ENCODE results near the gene SLC22A7. TPM values are rescaled to one million over a fixed set of nuclear protein-coding genes. Genes with fewer than 3 reads are reported as not detected.

Gene SLC22A7
- total and polyA plus RNA-seq, 2 of the 8 experiments (the other 6 are each of a cell fraction or from before 2014, with no cell fraction given), result not detected

- Histone ChIP-seq H3K14ac (ENCODE audit: insufficient read length) (no peak overlapping the region), H3K4me1 (replicated peaks in 1 of 4; ENCODE audit: control insufficient read depth in 3 of 4, insufficient read depth in 4 of 4, low read length in 3 of 4) (peaks cover 0 to 14% (median 9%) of the 10 kb centered on the region in 4 experiments; a peak in 5 of 7 replicates), H2BK120ac (replicated peaks; ENCODE audit: low read depth, low read length) (no peak overlapping the region), H3K4me2 (ENCODE audit: insufficient read depth in 1 of 2, low read depth in 2 of 2, low read length in 2 of 2) (no peak overlapping the region), H3K27ac (ENCODE audit: low read depth, low read length) (no peak overlapping the region), H3K9ac (replicated peaks in 1 of 4; ENCODE audit: extremely low read depth in 1 of 4, low read depth in 3 of 4, low read length in 3 of 4) (no peak overlapping the region), H3K4me3 (ENCODE audit: extremely low read depth in 1 of 4, insufficient read depth in 2 of 4, low read depth in 3 of 4, low read length in 4 of 4) (no peak overlapping the region), H3K36me3 (ENCODE audit: control insufficient read depth in 2 of 4, insufficient read depth in 4 of 4, low read length in 3 of 4) (no peaks in the 10 kb centered on the region), H2BK12ac (ENCODE audit: low read depth, low read length) (peak overlapping the region; percentile 80; the same call in 1 of the 2 replicates), H2AK5ac (ENCODE audit: low read depth, low read length) (peak overlapping the region; percentile 75; the same call in 1 of the 2 replicates), H3K4ac (replicated peaks; ENCODE audit: insufficient read length, low read depth, low read length) (no peak overlapping the region), H2BK15ac (ENCODE audit: low read length) (peak overlapping the region; percentile 92; the same call in 1 of the 2 replicates), H2BK5ac (ENCODE audit: low read depth, low read length) (peak overlapping the region; percentile 72), H3K79me2 (ENCODE audit: control insufficient read depth in 1 of 2, insufficient read depth in 2 of 2, low read length in 2 of 2) (no peaks in the 10 kb centered on the region), H2BK20ac (ENCODE audit: low read length) (no peak overlapping the region), H3K79me1 (ENCODE audit: low read depth, low read length) (no peaks in the 10 kb centered on the region), H4K20me1 (replicated peaks in 1 of 2; ENCODE audit: control insufficient read depth in 1 of 2, insufficient read depth in 2 of 2, low read length in 2 of 2) (no peaks in the 10 kb centered on the region), H3K56ac (replicated peaks; ENCODE audit: insufficient read length, low read depth, low read length) (no peak overlapping the region), H4K91ac (replicated peaks; ENCODE audit: insufficient read length, low read length) (peak overlapping the region; percentile 35), H3K18ac (ENCODE audit: extremely low read depth, low read length) (no peak overlapping the region), H3K27me3 (replicated peaks in 1 of 4; ENCODE audit: control insufficient read depth in 3 of 4, extremely low read depth in 1 of 4, insufficient read depth in 3 of 4, low read length in 3 of 4) (peaks cover 0 to 28% (median 19%) of the 10 kb centered on the region in 4 experiments; a peak in 5 of 7 replicates), H4K8ac (ENCODE audit: extremely low read depth, insufficient read depth, low read length) (no peak overlapping the region), H3K23ac (ENCODE audit: insufficient read length) (no peak overlapping the region), H3K9me3 (ENCODE audit: insufficient read depth in 2 of 2, low read depth in 1 of 2, low read length in 1 of 2) (no peaks in the 10 kb centered on the region), H3K23me2 (ENCODE audit: low read depth, low read length) (no peaks in the 10 kb centered on the region; the same call in 1 of the 2 replicates), H4K5ac (ENCODE audit: insufficient read length, low read depth, low read length) (no peak overlapping the region), H2AFZ (ENCODE audit: low read length) (no peak overlapping the region)
- POLR2A ChIA-PET (ENCODE audit: partially characterized antibody), result interaction anchor here (0.7 to 3.5 kb wide), 7 partner anchors 10 to 21 kb away, joined by 3 to 16 read pairs (median 4); partner anchors contain the start of genes CRIP3 and SLC22A7
- 87% methylated on average over 7 of the region's 7 CpGs; no CpG with 5 or more reads in 1 of the 2 experiments for WGBS, 2 experiments (ENCODE audit: extremely low coverage in 1 of 2, insufficient coverage in 1 of 2, insufficient read length in 1 of 2, insufficient replicate concordance in 2 of 2, low coverage in 1 of 2, low lambda C conversion rate in 2 of 2, missing lambda C conversion rate in 1 of 2)
- FAIRE-seq (no peak), DNase-seq (ENCODE audit: low read depth in 1 of 2, low spot score in 2 of 2) (no peak)
- CTCF ChIA-PET (ENCODE audit: partially characterized antibody), result interaction anchor here (0.8 to 3.9 kb wide), 22 partner anchors 10 to 111 kb away, joined by 3 to 50 read pairs (median 6); partner anchors contain the start of genes CRIP3, DNPH1 and SLC22A7
- TF ChIP-seq ATF2 (IDR thresholded peaks at IDR 0.05; ENCODE audit: low read length), result no peak
- TF ChIP-seq RAD21 (IDR thresholded peaks at IDR 0.05 in 1 of 2, conservative IDR thresholded peaks at IDR 0.05 in 1 of 2; ENCODE audit: low read depth in 2 of 2, low read length in 2 of 2), result no peak
- no peak for TF ChIP-seq GTF2F1 (IDR thresholded peaks at IDR 0.05; ENCODE audit: borderline replicate concordance, low read depth, low read length)
- no peak for TF ChIP-seq TEAD4 (IDR thresholded peaks at IDR 0.05; ENCODE audit: low read depth, low read length)
- no peak for TF ChIP-seq EGR1 (IDR thresholded peaks at IDR 0.05; ENCODE audit: borderline replicate concordance, low read depth, low read length)
- TF ChIP-seq POU5F1 (IDR thresholded peaks at IDR 0.05; ENCODE audit: low read depth, low read length), result no peak
- no peak for TF ChIP-seq NRF1 (IDR thresholded peaks at IDR 0.05; ENCODE audit: low read depth, low read length)
- no peak for TF ChIP-seq CBX5 (IDR thresholded peaks at IDR 0.05; ENCODE audit: low read depth, low read length)
- no peak for TF ChIP-seq JUN (IDR thresholded peaks at IDR 0.05; ENCODE audit: low read depth, low read length)
Measured at GRCh38 chr6:43287717-43288679, 10.1 kb upstream of the SLC22A7 start.
